WTC11 (cell line): ENCODE measurements around the gene PCNX4. TPM values are rescaled to one million over a fixed set of nuclear protein-coding genes. Genes with fewer than 3 reads are reported as not detected.

Experiments
- ATAC-seq: fragments of 200-7000 bp; cut with Tn5 transposase; 2 replicates; pipeline ENCODE4 v1.10.0; 2021; ENCODE audit warnings: mild to moderate bottlenecking, moderate library complexity
- CTCF ChIA-PET: fragments of 300-600 bp; sonication (Branson Sonifier 250); formaldehyde crosslinking; loops from one replicate; lab custom pipeline; 2021; ENCODE audit warnings: antibody characterized with exemption; lab: Charles Lee
- POLR2A ChIA-PET: fragments of 350-600 bp; sonication (Branson Sonifier 250); formaldehyde crosslinking; loops from one replicate; lab custom pipeline; 2021; ENCODE audit warnings: antibody characterized with exemption; lab: Charles Lee
- DNase-seq: peaks from one replicate; pipeline ENCODE4 v3.0.0; 2021; ENCODE audit warnings: low spot score
- H3K27ac Mint-ChIP-seq: 2 replicates; pipeline ENCODE4 v1.8.0; 2021; ENCODE audit warnings: mixed read lengths
- H3K27me3 Mint-ChIP-seq: 2 replicates; pipeline ENCODE4 v1.8.0; 2021; ENCODE audit warnings: low read depth, mild to moderate bottlenecking, moderate library complexity, mixed read lengths
- H3K36me3 Mint-ChIP-seq: 2 replicates; pipeline ENCODE4 v1.8.0; 2021; ENCODE audit warnings: mixed read lengths
- H3K4me1 Mint-ChIP-seq: 2 replicates; pipeline ENCODE4 v1.8.0; 2022; ENCODE audit warnings: mixed read lengths
- H3K4me3 Mint-ChIP-seq: 2 replicates; pipeline ENCODE4 v1.8.0; 2021; ENCODE audit warnings: mild to moderate bottlenecking, moderate library complexity, mixed read lengths
- H3K9me3 Mint-ChIP-seq: 2 replicates; pipeline ENCODE4 v1.8.0; 2021; ENCODE audit warnings: mixed read lengths
- ATF6 ChIP-seq: sonication (generic); formaldehyde crosslinking; IDR thresholded peaks from 2 replicates; pipeline ENCODE4 v1.8.1; 2023; ENCODE audit warnings: mild to moderate bottlenecking, missing genetic modification reagents
- GRHL2 ChIP-seq: fragments of 250-450 bp; sonication (Bioruptor Pico); IDR thresholded peaks from 2 replicates; pipeline ENCODE4 v1.8.0; 2022; ENCODE audit warnings: mild to moderate bottlenecking, moderate library complexity; ENCODE audit not compliant: insufficient replicate concordance, severe bottlenecking
- GTF2I ChIP-seq: fragments of 250-450 bp; sonication (Bioruptor Pico); conservative IDR thresholded peaks from 2 replicates; pipeline ENCODE4 v1.4.0; 2021; ENCODE audit warnings: mild to moderate bottlenecking
- HMGA2 ChIP-seq: fragments of 250-450 bp; sonication (Bioruptor Pico); IDR thresholded peaks from 2 replicates; pipeline ENCODE4 v1.4.0; 2021; ENCODE audit warnings: mild to moderate bottlenecking, moderate library complexity
- IRF2 ChIP-seq: sonication (generic); formaldehyde crosslinking; IDR thresholded peaks from 2 replicates; pipeline ENCODE4 v1.8.0; 2022; ENCODE audit warnings: low read depth, missing genetic modification reagents, borderline replicate concordance
- MXD4 ChIP-seq: fragments of 250-450 bp; sonication (Bioruptor Pico); IDR thresholded peaks from 2 replicates; pipeline ENCODE4 v1.8.0; 2021; ENCODE audit warnings: mild to moderate bottlenecking, moderate library complexity, borderline replicate concordance
- MYBL2 ChIP-seq: sonication (generic); formaldehyde crosslinking; IDR thresholded peaks from 2 replicates; pipeline ENCODE4 v1.8.1; 2023; ENCODE audit warnings: mild to moderate bottlenecking, moderate library complexity, missing genetic modification reagents
- NFATC4 ChIP-seq: fragments of 250-450 bp; sonication (Bioruptor Pico); IDR thresholded peaks from 2 replicates; pipeline ENCODE4 v1.9.0; 2021; ENCODE audit warnings: mild to moderate bottlenecking
- NFE2L1 ChIP-seq: sonication (generic); formaldehyde crosslinking; IDR thresholded peaks from 2 replicates; pipeline ENCODE4 v1.8.1; 2023; ENCODE audit warnings: missing genetic modification reagents
- NR1H2 ChIP-seq: sonication (generic); formaldehyde crosslinking; IDR thresholded peaks from 2 replicates; pipeline ENCODE4 v1.9.0; 2021; ENCODE audit warnings: mild to moderate bottlenecking, moderate library complexity, missing genetic modification reagents
- NR2C2 ChIP-seq: sonication (generic); formaldehyde crosslinking; IDR thresholded peaks from 2 replicates; pipeline ENCODE4 v1.8.0; 2022; ENCODE audit warnings: mild to moderate bottlenecking, missing genetic modification reagents
- RELA ChIP-seq: sonication (generic); formaldehyde crosslinking; IDR thresholded peaks from 2 replicates; pipeline ENCODE4 v1.8.1; 2022; ENCODE audit warnings: missing genetic modification reagents, mild to moderate bottlenecking, borderline replicate concordance
- RORB ChIP-seq: fragments of 250-450 bp; sonication (Bioruptor Pico); IDR thresholded peaks from 2 replicates; pipeline ENCODE4 v1.9.0; 2021; ENCODE audit warnings: mild to moderate bottlenecking
- SMAD4 ChIP-seq: sonication (generic); formaldehyde crosslinking; IDR thresholded peaks from 2 replicates; pipeline ENCODE4 v1.8.0; 2022; ENCODE audit warnings: mild to moderate bottlenecking, missing genetic modification reagents
- ZBTB43 ChIP-seq: sonication (generic); formaldehyde crosslinking; IDR thresholded peaks from 2 replicates; pipeline ENCODE4 v1.8.1; 2023; ENCODE audit warnings: mild to moderate bottlenecking, missing genetic modification reagents
- ZNF138 ChIP-seq: sonication (generic); formaldehyde crosslinking; conservative IDR thresholded peaks from 2 replicates; pipeline ENCODE4 v1.8.1; 2022; ENCODE audit warnings: mild to moderate bottlenecking, moderate library complexity, missing genetic modification reagents
- ZNF219 ChIP-seq: sonication (generic); formaldehyde crosslinking; IDR thresholded peaks from 2 replicates; pipeline ENCODE4 v1.8.0; 2023; ENCODE audit warnings: missing genetic modification reagents, mild to moderate bottlenecking, borderline replicate concordance
- ZNF232 ChIP-seq: sonication (generic); formaldehyde crosslinking; IDR thresholded peaks from 2 replicates; pipeline ENCODE4 v1.8.0; 2022; ENCODE audit warnings: mild to moderate bottlenecking, missing genetic modification reagents
- ZNF263 ChIP-seq: sonication (generic); formaldehyde crosslinking; IDR thresholded peaks from 2 replicates; pipeline ENCODE4 v1.8.1; 2022; ENCODE audit warnings: low read depth, mild to moderate bottlenecking, moderate library complexity, missing genetic modification reagents
- ZNF281 ChIP-seq: sonication (generic); formaldehyde crosslinking; IDR thresholded peaks from 2 replicates; pipeline ENCODE4 v1.8.0; 2023; ENCODE audit warnings: mild to moderate bottlenecking, missing genetic modification reagents
- ZNF423 ChIP-seq: fragments of 250-450 bp; sonication (Bioruptor Pico); IDR thresholded peaks from 2 replicates; pipeline ENCODE4 v2.1.2; 2022; ENCODE audit warnings: mild to moderate bottlenecking, moderate library complexity
- ZNF671 ChIP-seq: fragments of 250-450 bp; sonication (Bioruptor Pico); IDR thresholded peaks from 2 replicates; pipeline ENCODE4 v1.8.0; 2021; ENCODE audit warnings: mild to moderate bottlenecking
- ZSCAN18 ChIP-seq: fragments of 250-450 bp; sonication (Bioruptor Pico); IDR thresholded peaks from 2 replicates; pipeline ENCODE4 v2.1.2; 2022; ENCODE audit warnings: mild to moderate bottlenecking, moderate library complexity
- total RNA-seq: library from RNA; stranded (reverse); gene quantifications from 3 replicates; pipeline ENCODE4 v1.2.3, GENCODE V29; 2021
- TF ChIP-seq, protein P1 (sequence below): sonication (generic); formaldehyde crosslinking; IDR thresholded peaks from 2 replicates; pipeline ENCODE4 v1.8.1; 2022; ENCODE audit warnings: mild to moderate bottlenecking, missing genetic modification reagents, moderate library complexity, borderline replicate concordance
- TF ChIP-seq, protein P2 (sequence below): fragments of 250-450 bp; sonication (Bioruptor Pico); IDR thresholded peaks from 2 replicates; pipeline ENCODE4 v1.9.0; 2021; ENCODE audit warnings: mild to moderate bottlenecking

PCNX4 gene
- total RNA-seq, 1 experiment from 2014 or later: 31.7 TPM

DNA sequence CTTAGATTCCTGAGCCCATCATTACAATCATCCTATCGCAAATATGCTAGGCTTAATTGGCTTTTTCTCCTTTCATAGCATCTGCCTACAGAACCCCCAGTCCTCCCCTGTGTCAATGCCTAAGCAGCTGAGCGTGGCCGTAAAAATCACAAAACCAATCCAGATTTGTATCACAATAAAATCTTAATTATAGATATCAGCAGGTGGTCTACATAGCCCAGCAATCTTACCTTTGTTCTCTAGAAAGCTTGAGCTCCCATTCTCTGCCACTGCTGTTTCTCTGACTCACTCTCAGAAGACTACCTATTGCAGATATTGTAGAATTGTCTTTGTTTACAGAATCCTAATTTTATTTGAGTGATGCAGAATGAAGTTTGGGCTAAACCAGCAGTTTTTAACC lies 119.4 kb downstream of the PCNX4 start:
- no peak for TF ChIP-seq NR2C2 (CRISPR knock-in tag)
- no peak for TF ChIP-seq GRHL2 (CRISPR knock-in tag)
- TF ChIP-seq, protein P1, sequence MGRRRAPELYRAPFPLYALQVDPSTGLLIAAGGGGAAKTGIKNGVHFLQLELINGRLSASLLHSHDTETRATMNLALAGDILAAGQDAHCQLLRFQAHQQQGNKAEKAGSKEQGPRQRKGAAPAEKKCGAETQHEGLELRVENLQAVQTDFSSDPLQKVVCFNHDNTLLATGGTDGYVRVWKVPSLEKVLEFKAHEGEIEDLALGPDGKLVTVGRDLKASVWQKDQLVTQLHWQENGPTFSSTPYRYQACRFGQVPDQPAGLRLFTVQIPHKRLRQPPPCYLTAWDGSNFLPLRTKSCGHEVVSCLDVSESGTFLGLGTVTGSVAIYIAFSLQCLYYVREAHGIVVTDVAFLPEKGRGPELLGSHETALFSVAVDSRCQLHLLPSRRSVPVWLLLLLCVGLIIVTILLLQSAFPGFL (CRISPR knock-in tag): no peak
- TF ChIP-seq, protein P2, sequence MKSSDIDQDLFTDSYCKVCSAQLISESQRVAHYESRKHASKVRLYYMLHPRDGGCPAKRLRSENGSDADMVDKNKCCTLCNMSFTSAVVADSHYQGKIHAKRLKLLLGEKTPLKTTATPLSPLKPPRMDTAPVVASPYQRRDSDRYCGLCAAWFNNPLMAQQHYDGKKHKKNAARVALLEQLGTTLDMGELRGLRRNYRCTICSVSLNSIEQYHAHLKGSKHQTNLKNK (CRISPR knock-in tag): no peak
- no peak for TF ChIP-seq MYBL2 (CRISPR knock-in tag)
- TF ChIP-seq ZNF219 (CRISPR knock-in tag): no peak
- no peak for TF ChIP-seq SMAD4 (CRISPR knock-in tag)
- no peak for TF ChIP-seq MXD4 (CRISPR knock-in tag)
- no peak for TF ChIP-seq HMGA2 (CRISPR knock-in tag)
- no peak for TF ChIP-seq NFE2L1 (CRISPR knock-in tag)
- TF ChIP-seq, all 79 proteins: peak for 0
- Mint-ChIP-seq H3K4me3 (no peak overlapping the region), H3K36me3 (no peaks in the 10 kb centered on the region), H3K9me3 (no peaks in the 10 kb centered on the region), H3K4me1 (peaks cover 11% of the 10 kb centered on the region), H3K27me3 (no peaks in the 10 kb centered on the region; the same call in none of the 2 replicates), H3K27ac (no peak overlapping the region; the same call in 1 of the 2 replicates)
- CTCF ChIA-PET: interaction anchor here (1.0 to 1.6 kb wide), 6 partner anchors 12 to 138 kb away, joined by 3 to 5 read pairs (median 4); partner anchors contain the start of gene PPM1A
- DNase-seq (no peak), ATAC-seq (peak; percentile 56)
- POLR2A ChIA-PET: interaction anchor here (0.6 to 1.7 kb wide), 2 partner anchors 38 to 120 kb away, joined by 6 to 7 read pairs; partner anchors contain the start of gene PPM1A

DNA sequence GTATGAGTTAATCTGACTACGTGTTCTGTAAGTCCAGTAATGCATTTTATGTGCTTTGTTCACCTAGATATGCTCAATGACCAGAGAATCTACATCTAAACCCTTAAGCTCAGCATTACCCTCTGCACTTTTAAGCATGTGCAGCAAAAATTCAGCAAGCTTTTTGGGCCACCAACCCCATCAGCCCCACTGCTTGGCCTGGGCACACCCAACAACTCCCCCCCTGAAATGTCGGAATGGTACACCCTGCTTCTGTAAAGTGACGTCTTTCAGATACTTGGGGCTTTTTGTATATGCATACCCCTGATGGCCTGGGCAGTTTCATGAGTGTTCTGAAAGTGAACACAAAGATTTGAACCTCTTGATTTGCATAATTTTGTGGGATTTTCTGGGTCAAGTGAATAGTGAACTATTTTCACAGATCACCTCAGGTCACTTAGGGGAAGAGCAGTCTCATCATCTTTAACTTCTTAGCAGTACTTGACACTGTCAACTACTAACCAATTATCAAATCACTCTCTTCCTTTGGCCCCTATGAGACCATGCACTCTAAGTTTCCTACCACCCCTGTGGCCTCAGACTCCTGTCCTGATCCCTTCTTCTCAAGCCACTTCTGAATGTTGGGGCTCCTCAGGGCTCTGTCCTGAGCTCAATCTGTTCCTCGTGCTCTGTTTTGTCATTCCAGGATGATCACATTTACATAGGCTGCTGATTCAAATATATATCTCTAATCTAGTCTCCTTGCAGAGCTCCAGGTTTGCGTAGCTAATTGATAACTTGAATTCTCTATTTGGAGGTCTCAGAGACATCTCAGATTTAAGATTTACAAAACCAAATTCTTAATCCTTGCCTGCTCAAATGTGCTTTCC lies 121.0 kb downstream of the PCNX4 start:
- peaks cover 11% of the 10 kb centered on the region for H3K4me1 Mint-ChIP-seq
- ATAC-seq: no peak
- no peaks in the 10 kb centered on the region for H3K36me3 Mint-ChIP-seq
- no peak for TF ChIP-seq NFE2L1 (CRISPR knock-in tag)
- TF ChIP-seq ZBTB43: no peak
- TF ChIP-seq NR2C2 (CRISPR knock-in tag): no peak
- no peak for TF ChIP-seq ATF6
- no peak for TF ChIP-seq ZNF138
- no peak for TF ChIP-seq RELA (CRISPR knock-in tag)
- TF ChIP-seq ZNF281: no peak
- no peak for TF ChIP-seq NR1H2 (CRISPR knock-in tag)
- no peak for TF ChIP-seq GTF2I (CRISPR knock-in tag)
- no peak for TF ChIP-seq ZNF232 (CRISPR knock-in tag)
- no peak for TF ChIP-seq ZNF263
- TF ChIP-seq RORB (CRISPR knock-in tag): no peak
- no peak for TF ChIP-seq ZNF423 (CRISPR knock-in tag)
- TF ChIP-seq NFATC4: no peak
- no peak for TF ChIP-seq ZNF671 (CRISPR knock-in tag)
- no peak for TF ChIP-seq ZSCAN18
- no peak for TF ChIP-seq GRHL2 (CRISPR knock-in tag)
- no peak for TF ChIP-seq IRF2 (CRISPR knock-in tag)
- TF ChIP-seq, all 79 proteins: peak for 0
- DNase-seq: no peak
- Mint-ChIP-seq H3K27ac (no peak overlapping the region), H3K4me3 (no peak overlapping the region), H3K27me3 (no peaks in the 10 kb centered on the region; the same call in none of the 2 replicates), H3K9me3 (no peaks in the 10 kb centered on the region)
- POLR2A ChIA-PET: interaction anchor here (1.7 kb wide), 1 partner anchor 36 kb away, joined by 7 read pairs; the partner anchor contains the start of gene PPM1A
- CTCF ChIA-PET: no interaction called here
